NCI-H2081 (cell line): ENCODE measurements around the gene SLC28A2.
"Not testable (repeated sequence)": the region's sequence is repeated elsewhere in the genome, so short reads cannot be mapped to it uniquely, and the experiment has no call there.

Experiments used
- DNase-seq, 2 experiments: peaks; one replicate each; lab custom pipeline; 2025; lab: John Stamatoyannopoulos, UW

SLC28A2 gene

GRCh38 chr15:45251888-45252287 lies at the start of gene SLC28A2:
TSS of gene SLC28A2 (plus strand) at chr15:45252234. CDS start at chr15:45253216, 982 bp downstream.
- DNase-seq, result no peak

GRCh38 chr15:45203182-45203581 lies 48.9 kb upstream of the SLC28A2 start:
- no peak for DNase-seq

GRCh38 chr15:45205192-45205591 lies 46.8 kb upstream of the SLC28A2 start:
- DNase-seq, result peak; percentile 79 to 80

GRCh38 chr15:45212493-45212892 lies 39.5 kb upstream of the SLC28A2 start:
- no peak for DNase-seq

GRCh38 chr15:45221053-45221599 lies 30.9 kb upstream of the SLC28A2 start:
- no peak for DNase-seq

- no peak for DNase-seq
These were observed 30.1 kb upstream of the SLC28A2 start for GRCh38 chr15:45221967-45222366.

- DNase-seq, result no peak
These were observed 27.3 kb upstream of the SLC28A2 start for GRCh38 chr15:45224621-45225217.

GRCh38 chr15:45225506-45226273 lies 26.3 kb upstream of the SLC28A2 start:
- DNase-seq, result no peak

- DNase-seq, result no peak
These were observed 23.1 kb upstream of the SLC28A2 start for GRCh38 chr15:45228931-45229330.

- DNase-seq, result no peak
These were observed 21.6 kb upstream of the SLC28A2 start for GRCh38 chr15:45230245-45230965.

- no peak for DNase-seq
These were observed 20.9 kb upstream of the SLC28A2 start for GRCh38 chr15:45231132-45231531.

GRCh38 chr15:45231864-45232562 lies 20.0 kb upstream of the SLC28A2 start:
- no peak for DNase-seq

GRCh38 chr15:45234562-45235235 lies 17.3 kb upstream of the SLC28A2 start:
- DNase-seq, result no peak

- DNase-seq, result not testable (repeated sequence)
These were observed 15.2 kb upstream of the SLC28A2 start for GRCh38 chr15:45236806-45237205.

- DNase-seq, result no peak
These were observed 9.7 kb upstream of the SLC28A2 start for GRCh38 chr15:45242289-45242688.

- DNase-seq, result peak in 1 of 2 experiments; percentile 13
These were observed 2.8 kb upstream of the SLC28A2 start for GRCh38 chr15:45249125-45249780.

GRCh38 chr15:45253330-45253729 lies 1.3 kb downstream of the SLC28A2 start:
- no peak for DNase-seq

- no peak for DNase-seq
These were observed 2.4 kb downstream of the SLC28A2 start for GRCh38 chr15:45254405-45254804.

GRCh38 chr15:45254824-45255223 lies 2.8 kb downstream of the SLC28A2 start:
- DNase-seq, result not testable (repeated sequence)

GRCh38 chr15:45259796-45260195 lies 7.8 kb downstream of the SLC28A2 start:
- peak in 1 of 2 experiments; percentile 34 for DNase-seq
